Ovary (tissue), 3 donors: Measurements from ENCODE around the gene CCDC106.

Source experiments
- CTCF ChIP-seq, 3 donors: fragments of 450-650 bp in 2 of 3; fragments of 200-600 bp in 1 of 3; IDR thresholded peaks; one replicate each; pipeline versions ENCODE4 v1.5.1 to v1.8.0; 2016 to 2022; ENCODE audit warnings: antibody characterized with exemption in 3 of 3, mild to moderate bottlenecking in 1 of 3
- EP300 ChIP-seq: sonication (generic); formaldehyde crosslinking; IDR thresholded peaks from one replicate; pipeline ENCODE4 v1.6.1; 2017; ENCODE audit warnings: antibody characterized with exemption
- POLR2A ChIP-seq: fragments of 450-650 bp; IDR thresholded peaks from one replicate; pipeline ENCODE4 v1.6.1; 2017; ENCODE audit warnings: antibody characterized with exemption, mild to moderate bottlenecking, moderate library complexity
- donor health status: DM: no; HTN: no; CAD: no.

DNA sequence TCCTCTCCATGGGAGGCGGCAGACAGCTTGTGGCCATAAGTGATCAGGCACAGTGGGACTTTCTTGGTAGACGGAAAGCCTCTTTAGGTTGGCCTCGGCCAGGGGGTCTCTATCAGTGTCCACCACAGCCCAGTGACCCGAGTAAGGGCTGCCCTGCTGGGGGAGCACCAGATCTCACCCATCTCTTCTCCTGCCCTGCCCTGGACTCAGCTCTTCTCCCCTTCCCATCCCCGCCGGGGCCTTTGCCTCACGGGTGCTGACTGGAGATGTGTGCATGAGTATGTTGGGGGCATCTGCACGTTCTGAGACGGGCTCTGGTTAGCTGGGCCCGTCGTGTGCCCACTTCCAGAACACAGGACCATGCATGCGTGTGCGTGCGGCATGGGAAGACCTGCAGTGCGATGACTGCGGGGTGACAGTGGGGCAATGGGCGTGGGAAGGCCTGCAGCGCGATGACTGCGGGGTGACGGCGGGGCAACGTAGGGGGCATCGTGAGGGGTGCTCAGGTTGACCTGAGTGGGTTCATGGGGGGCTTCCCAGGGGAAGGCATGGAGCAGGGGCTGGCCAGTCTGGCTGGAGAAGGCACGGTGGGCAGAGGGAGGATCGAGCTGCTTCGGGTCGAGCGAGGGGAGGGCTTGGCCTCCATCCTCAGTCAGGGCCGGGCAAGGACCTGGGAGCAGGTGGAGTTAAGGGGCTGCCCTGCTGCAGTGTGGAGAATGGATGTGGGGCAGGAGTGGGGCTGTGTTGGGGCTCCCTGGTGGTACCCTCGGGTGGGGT is 42.9 kb downstream of the CCDC106 start:
- no peak for TF ChIP-seq CTCF (IDR thresholded peaks at IDR 0.05)
- no peak for TF ChIP-seq POLR2A
- no peak for TF ChIP-seq EP300
